Upper lobe of left lung (tissue), 4 donors: ENCODE results near the gene CAMKK2.

Source experiments
- CTCF ChIP-seq, 6 experiments: fragments of 450-650 bp in 4 of 6; fragments of 200-600 bp in 2 of 6; sonication (generic) in 2 of 6; IDR thresholded peaks; one replicate each; pipeline ENCODE4 v1.5.1; 2016 to 2019; ENCODE audit warnings: antibody characterized with exemption in 6 of 6
- POLR2A ChIP-seq, 4 donors: fragments of 450-650 bp; IDR thresholded peaks; one replicate each; pipeline ENCODE4 v1.5.1; 2016 to 2017; ENCODE audit warnings: antibody characterized with exemption in 4 of 4, mild to moderate bottlenecking in 2 of 4
- POLR2AphosphoS5 ChIP-seq, 2 donors: sonication (generic); formaldehyde crosslinking; IDR thresholded peaks; one replicate each; pipeline ENCODE4 v1.5.1; 2017; ENCODE audit warnings: antibody characterized with exemption in 2 of 2

DNA sequence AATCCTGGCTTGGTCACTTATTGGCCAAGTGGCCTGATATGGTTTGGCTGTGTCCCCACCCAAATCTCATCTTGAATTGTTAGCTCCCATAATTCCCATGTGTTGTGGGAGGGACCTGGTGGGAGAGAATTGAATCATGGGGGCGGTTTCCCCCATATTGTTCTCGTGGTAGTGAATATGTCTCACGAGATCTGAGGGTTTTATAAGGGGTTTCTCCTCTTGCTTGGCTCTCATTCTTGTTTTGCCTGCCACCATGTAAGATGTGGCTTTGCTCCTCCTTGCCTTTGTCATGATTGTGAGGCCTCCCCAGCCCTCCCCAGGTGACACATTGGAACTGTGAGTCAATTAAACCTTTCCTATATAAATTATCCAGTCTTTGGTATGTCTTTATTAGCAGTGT lies 105.4 kb downstream of the CAMKK2 start:
- TF ChIP-seq CTCF (IDR thresholded peaks at IDR 0.05) (no peak), POLR2A (IDR thresholded peaks at IDR 0.05) (no peak), POLR2AphosphoS5 (IDR thresholded peaks at IDR 0.05) (no peak)
